ENCODE results near the gene TMEM131L.

The TMEM131L gene

DNA sequence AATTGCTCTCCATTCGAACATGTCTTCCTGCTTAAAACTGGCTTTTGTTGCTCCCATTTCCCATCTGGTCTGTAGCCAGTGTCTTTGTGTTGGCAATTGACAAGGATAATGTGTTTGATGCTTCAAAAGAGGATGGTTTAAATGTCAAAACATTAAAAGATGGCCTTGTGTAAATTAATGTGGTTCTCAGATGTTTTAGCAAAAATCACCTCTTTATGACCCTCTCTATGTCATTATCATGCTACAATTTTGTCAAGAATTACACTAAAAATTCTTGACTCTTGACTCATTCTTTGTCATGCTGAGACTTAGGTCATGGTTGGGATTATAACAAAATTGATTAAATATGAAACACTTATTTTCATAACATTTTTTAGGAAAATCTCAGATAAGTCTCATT lies 47.4 kb downstream of the TMEM131L start:
- H3K9ac ChIP-seq (ENCODE audit: low read length), result no peak overlapping the region
- H3K27me3 ChIP-seq (ENCODE audit: low read depth, low read length), result no peaks in the 10 kb centered on the region
- H3K4me1 ChIP-seq (ENCODE audit: low read length), result peaks cover 10% of the 10 kb centered on the region
- no peaks in the 10 kb centered on the region for H3K9me3 ChIP-seq (ENCODE audit: insufficient read depth, low read length)
- peaks cover 59% of the 10 kb centered on the region for H3K36me3 ChIP-seq (replicated peaks; ENCODE audit: low read depth, low read length)
- peaks cover 100% of the 10 kb centered on the region for H3K79me2 ChIP-seq (ENCODE audit: low read length)
- TF ChIP-seq EZH2phosphoT487 (IDR thresholded peaks at IDR 0.05; ENCODE audit: low read depth), result no peak
- TF ChIP-seq, protein P1, sequence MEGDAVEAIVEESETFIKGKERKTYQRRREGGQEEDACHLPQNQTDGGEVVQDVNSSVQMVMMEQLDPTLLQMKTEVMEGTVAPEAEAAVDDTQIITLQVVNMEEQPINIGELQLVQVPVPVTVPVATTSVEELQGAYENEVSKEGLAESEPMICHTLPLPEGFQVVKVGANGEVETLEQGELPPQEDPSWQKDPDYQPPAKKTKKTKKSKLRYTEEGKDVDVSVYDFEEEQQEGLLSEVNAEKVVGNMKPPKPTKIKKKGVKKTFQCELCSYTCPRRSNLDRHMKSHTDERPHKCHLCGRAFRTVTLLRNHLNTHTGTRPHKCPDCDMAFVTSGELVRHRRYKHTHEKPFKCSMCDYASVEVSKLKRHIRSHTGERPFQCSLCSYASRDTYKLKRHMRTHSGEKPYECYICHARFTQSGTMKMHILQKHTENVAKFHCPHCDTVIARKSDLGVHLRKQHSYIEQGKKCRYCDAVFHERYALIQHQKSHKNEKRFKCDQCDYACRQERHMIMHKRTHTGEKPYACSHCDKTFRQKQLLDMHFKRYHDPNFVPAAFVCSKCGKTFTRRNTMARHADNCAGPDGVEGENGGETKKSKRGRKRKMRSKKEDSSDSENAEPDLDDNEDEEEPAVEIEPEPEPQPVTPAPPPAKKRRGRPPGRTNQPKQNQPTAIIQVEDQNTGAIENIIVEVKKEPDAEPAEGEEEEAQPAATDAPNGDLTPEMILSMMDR (IDR thresholded peaks at IDR 0.05; ENCODE audit: low read depth, low read length), result no peak
- H4K20me1 ChIP-seq (ENCODE audit: insufficient read depth, low read length), result peaks cover 97% of the 10 kb centered on the region
- no peak overlapping the region for H2AFZ ChIP-seq (ENCODE audit: low read depth, low read length)
- H3K4me3 ChIP-seq (ENCODE audit: low read length), result no peak overlapping the region
- no peak overlapping the region for H3K4me2 ChIP-seq (ENCODE audit: low read length)
- H3K27ac ChIP-seq (ENCODE audit: low read length), result no peak overlapping the region

DNA sequence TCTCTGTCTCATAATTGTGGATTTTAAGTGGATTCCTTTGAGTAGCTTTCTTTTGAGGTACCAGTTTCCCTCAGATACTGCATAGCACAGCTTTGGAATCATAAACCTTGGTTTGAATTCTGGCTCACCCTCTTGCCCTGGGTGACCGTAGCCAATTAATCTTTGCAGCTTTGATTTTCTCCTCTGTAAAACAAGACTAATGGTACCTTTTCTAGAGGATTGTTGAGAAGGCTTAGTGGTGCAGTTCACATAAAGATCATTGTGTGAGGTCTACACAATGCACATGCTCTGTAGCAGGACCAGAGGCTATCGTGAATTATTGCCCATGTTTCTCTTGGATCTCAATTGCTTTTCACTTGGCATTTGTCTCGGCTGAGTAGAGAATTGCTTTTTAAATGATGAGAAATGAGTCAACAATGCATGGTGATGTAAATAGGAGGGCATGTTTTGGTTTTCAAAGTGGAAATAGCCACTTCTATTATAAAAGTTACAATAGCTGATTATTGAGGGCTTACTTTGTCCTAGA lies 47.9 kb downstream of the TMEM131L start:
- Histone ChIP-seq H3K4me2 (ENCODE audit: low read length) (no peak overlapping the region), H4K20me1 (ENCODE audit: insufficient read depth, low read length) (peaks cover 97% of the 10 kb centered on the region), H3K9ac (ENCODE audit: low read length) (no peak overlapping the region), H3K36me3 (replicated peaks; ENCODE audit: low read depth, low read length) (peaks cover 59% of the 10 kb centered on the region), H3K27ac (ENCODE audit: low read length) (no peak overlapping the region), H3K4me1 (ENCODE audit: low read length) (peaks cover 14% of the 10 kb centered on the region), H2AFZ (ENCODE audit: low read depth, low read length) (no peak overlapping the region), H3K9me3 (ENCODE audit: insufficient read depth, low read length) (no peaks in the 10 kb centered on the region), H3K79me2 (ENCODE audit: low read length) (peaks cover 100% of the 10 kb centered on the region), H3K27me3 (ENCODE audit: low read depth, low read length) (no peaks in the 10 kb centered on the region), H3K4me3 (ENCODE audit: low read length) (no peak overlapping the region)
- TF ChIP-seq EZH2phosphoT487 (IDR thresholded peaks at IDR 0.05; ENCODE audit: low read depth), result no peak
- TF ChIP-seq, protein P1 (IDR thresholded peaks at IDR 0.05; ENCODE audit: low read depth, low read length), result no peak

DNA sequence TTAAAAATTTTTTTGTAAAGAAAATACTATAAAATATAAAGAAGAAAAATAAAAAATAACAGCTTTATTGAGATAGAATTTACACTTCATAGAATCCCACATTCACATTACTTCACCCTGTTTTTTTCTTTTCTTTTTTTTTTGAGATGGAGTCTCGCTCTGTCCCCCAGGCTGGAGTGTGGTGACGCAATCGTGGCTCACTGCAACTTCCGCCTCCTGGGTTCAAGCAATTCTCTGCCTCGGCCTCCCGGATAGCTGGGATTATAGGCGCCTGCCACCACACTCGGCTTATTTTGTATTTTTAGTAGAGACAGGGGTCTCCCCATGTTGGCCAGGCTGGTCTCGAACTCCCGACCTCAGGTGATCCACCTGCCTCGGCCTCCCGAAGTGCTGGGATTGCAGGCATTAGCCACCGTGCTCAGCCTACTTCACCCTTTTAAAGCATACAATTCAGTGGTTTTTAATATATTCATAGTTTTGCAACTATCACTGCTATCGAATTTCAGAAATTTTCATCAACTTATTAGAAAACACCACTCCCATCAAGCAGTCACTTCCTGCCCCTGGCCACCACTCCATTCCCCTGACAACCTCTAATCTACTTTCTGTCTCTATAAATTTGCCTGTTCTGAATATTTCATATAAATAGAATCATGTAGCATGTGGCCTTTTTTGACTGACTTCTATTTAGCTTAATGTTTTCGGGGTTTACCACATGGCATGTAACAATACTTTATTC lies 48.7 kb downstream of the TMEM131L start:
- no peak overlapping the region for H3K4me2 ChIP-seq (ENCODE audit: low read length)

DNA sequence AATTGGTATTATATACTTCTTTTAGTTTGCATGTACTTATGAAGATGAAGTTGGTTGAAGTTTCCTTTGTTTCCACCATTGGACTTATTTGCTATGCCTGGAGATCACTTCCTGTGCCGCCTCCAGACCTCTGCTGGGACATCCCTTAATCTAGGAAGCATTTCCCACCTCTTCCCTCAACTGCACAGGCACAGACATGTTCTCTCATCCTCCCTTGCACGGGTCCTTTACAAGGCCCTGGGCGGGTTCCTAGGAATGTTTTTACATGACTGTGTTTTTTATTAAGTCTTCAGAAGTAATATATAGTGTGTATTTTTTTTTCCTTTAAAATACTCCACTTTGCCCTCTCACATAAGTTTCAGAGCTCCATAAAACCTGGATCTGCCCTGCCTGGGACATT lies 51.0 kb downstream of the TMEM131L start:
- peaks cover 100% of the 10 kb centered on the region for H3K79me2 ChIP-seq (ENCODE audit: low read length)
- TF ChIP-seq EZH2phosphoT487 (IDR thresholded peaks at IDR 0.05; ENCODE audit: low read depth), result no peak
- TF ChIP-seq, protein P1 (IDR thresholded peaks at IDR 0.05; ENCODE audit: low read depth, low read length), result no peak

More for the DNA sequence above, 48.7 kb downstream of the TMEM131L start:
- no peak overlapping the region for H3K9ac ChIP-seq (ENCODE audit: low read length)
- peaks cover 100% of the 10 kb centered on the region for H3K79me2 ChIP-seq (ENCODE audit: low read length)
- peaks cover 61% of the 10 kb centered on the region for H3K36me3 ChIP-seq (replicated peaks; ENCODE audit: low read depth, low read length)
- TF ChIP-seq EZH2phosphoT487 (IDR thresholded peaks at IDR 0.05; ENCODE audit: low read depth), result no peak
- TF ChIP-seq, protein P1 (IDR thresholded peaks at IDR 0.05; ENCODE audit: low read depth, low read length), result no peak
- no peak overlapping the region for H2AFZ ChIP-seq (ENCODE audit: low read depth, low read length)
- H3K4me1 ChIP-seq (ENCODE audit: low read length), result peaks cover 22% of the 10 kb centered on the region
- no peaks in the 10 kb centered on the region for H3K9me3 ChIP-seq (ENCODE audit: insufficient read depth, low read length)
- H3K27me3 ChIP-seq (ENCODE audit: low read depth, low read length), result no peaks in the 10 kb centered on the region
- peaks cover 97% of the 10 kb centered on the region for H4K20me1 ChIP-seq (ENCODE audit: insufficient read depth, low read length)
- H3K27ac ChIP-seq (ENCODE audit: low read length), result no peak overlapping the region
- H3K4me3 ChIP-seq (ENCODE audit: low read length), result no peak overlapping the region

More for the DNA sequence above, 51.0 kb downstream of the TMEM131L start:
- Histone ChIP-seq H3K36me3 (replicated peaks; ENCODE audit: low read depth, low read length) (peaks cover 50% of the 10 kb centered on the region), H2AFZ (ENCODE audit: low read depth, low read length) (no peak overlapping the region), H3K9me3 (ENCODE audit: insufficient read depth, low read length) (no peaks in the 10 kb centered on the region), H3K4me3 (ENCODE audit: low read length) (no peak overlapping the region), H3K4me2 (ENCODE audit: low read length) (no peak overlapping the region), H3K9ac (ENCODE audit: low read length) (no peak overlapping the region), H4K20me1 (ENCODE audit: insufficient read depth, low read length) (peaks cover 97% of the 10 kb centered on the region), H3K27ac (ENCODE audit: low read length) (no peak overlapping the region), H3K27me3 (ENCODE audit: low read depth, low read length) (no peaks in the 10 kb centered on the region), H3K4me1 (ENCODE audit: low read length) (peaks cover 45% of the 10 kb centered on the region)
